HG02885 (cell line): ENCODE measurements around the gene ZBTB9.

Experiments
- ATAC-seq: cut with Tn5 transposase; IDR thresholded peaks from one replicate; pipeline ENCODE4 v1.9.1; 2021; ENCODE audit warnings: mild to moderate bottlenecking; ENCODE audit not compliant: unreplicated experiment, poor library complexity

The ZBTB9 gene, protein sequence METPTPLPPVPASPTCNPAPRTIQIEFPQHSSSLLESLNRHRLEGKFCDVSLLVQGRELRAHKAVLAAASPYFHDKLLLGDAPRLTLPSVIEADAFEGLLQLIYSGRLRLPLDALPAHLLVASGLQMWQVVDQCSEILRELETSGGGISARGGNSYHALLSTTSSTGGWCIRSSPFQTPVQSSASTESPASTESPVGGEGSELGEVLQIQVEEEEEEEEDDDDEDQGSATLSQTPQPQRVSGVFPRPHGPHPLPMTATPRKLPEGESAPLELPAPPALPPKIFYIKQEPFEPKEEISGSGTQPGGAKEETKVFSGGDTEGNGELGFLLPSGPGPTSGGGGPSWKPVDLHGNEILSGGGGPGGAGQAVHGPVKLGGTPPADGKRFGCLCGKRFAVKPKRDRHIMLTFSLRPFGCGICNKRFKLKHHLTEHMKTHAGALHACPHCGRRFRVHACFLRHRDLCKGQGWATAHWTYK

DNA sequence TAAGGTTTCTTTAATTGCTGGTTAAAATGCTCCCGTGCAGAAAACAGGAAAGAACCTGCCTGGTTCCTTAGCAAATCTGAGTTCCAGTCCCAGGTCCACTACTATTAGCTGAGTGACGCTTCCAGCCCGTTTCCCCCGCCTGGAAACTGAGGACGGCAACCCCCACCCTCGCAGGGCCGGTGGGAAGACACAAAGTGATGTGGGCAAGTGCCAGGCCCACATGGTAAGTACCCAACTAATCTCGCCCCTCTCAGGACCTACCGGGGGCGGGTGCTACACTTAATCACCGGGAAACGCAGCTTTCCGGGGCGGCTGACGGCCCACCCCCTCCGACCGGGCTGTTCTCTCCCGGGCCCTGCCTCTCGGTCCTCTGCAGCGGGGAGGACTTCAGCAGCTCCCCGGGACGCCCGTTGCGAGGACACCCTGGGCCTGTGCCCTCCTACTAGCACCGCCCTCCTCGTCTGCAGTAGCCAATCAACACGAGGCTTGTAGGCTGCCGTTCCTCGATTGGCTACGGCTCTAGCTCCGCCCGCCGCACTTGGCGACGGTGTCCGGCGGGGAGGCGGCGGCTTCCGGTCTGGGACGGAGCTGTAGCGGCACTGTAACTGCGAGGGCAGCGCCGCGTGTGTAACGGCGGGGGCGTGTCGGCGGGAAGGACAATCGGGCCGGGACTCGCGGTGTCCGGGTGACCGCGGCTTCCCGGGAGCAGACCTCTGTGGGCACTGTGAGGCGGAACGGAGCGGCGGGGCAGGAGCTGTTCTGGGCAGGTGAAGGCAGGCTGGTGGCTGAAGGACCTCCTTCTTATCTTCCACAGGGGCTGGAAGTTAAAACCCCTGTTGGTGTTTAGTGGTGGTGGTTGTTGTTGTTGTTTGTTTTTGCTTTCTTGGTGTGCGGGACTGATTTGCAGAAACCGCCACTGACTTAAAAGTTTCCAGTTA lies at the start of gene ZBTB9:
Gene ZBTB9, plus strand, starts transcription at position 568 of the 938 bp plus-strand sequence. CDS start 525 bp downstream, outside the sequence.
- peak; percentile 100 for ATAC-seq

DNA sequence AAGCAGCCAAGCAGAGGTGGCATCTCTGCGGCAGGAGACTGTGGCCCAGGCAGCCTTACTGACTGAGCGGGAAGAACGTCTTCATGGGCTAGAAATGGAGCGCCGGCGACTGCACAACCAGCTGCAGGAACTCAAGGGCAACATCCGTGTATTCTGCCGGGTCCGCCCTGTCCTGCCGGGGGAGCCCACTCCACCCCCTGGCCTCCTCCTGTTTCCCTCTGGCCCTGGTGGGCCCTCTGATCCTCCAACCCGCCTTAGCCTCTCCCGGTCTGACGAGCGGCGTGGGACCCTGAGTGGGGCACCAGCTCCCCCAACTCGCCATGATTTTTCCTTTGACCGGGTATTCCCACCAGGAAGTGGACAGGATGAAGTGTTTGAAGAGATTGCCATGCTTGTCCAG lies 49.5 kb upstream of the ZBTB9 start:
- no peak for ATAC-seq

DNA sequence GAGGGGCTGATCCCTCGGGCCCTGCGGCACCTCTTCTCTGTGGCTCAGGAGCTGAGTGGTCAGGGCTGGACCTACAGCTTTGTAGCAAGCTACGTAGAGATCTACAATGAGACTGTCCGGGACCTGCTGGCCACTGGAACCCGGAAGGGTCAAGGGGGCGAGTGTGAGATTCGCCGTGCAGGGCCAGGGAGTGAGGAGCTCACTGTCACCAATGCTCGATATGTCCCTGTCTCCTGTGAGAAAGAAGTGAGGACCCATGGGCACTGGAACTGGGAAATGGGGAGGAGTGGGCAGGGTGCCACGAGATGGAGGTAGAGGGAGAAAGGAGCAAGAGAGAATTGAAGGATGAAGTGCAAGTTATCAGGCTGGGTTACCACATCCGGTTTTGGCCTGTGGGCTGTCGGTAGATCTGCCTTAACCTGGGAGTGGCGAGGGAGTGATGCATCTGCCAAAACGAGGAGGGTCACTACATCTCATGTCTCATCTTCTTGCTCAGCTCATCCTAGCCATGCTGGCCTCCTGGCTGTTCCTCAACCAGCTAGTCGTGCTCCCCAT lies 48.9 kb upstream of the ZBTB9 start:
- no peak for ATAC-seq

DNA sequence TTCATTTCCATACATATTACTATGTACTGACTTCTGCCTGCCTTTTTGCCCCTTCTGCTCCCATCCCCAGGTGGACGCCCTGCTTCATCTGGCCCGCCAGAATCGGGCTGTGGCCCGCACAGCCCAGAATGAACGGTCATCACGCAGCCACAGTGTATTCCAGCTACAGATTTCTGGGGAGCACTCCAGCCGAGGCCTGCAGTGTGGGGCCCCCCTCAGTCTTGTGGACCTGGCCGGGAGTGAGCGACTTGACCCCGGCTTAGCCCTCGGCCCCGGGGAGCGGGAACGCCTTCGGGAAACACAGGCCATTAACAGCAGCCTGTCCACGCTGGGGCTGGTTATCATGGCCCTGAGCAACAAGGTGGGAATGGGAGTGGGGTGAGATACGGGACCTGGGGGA lies 48.2 kb upstream of the ZBTB9 start:
- no peak for ATAC-seq

DNA sequence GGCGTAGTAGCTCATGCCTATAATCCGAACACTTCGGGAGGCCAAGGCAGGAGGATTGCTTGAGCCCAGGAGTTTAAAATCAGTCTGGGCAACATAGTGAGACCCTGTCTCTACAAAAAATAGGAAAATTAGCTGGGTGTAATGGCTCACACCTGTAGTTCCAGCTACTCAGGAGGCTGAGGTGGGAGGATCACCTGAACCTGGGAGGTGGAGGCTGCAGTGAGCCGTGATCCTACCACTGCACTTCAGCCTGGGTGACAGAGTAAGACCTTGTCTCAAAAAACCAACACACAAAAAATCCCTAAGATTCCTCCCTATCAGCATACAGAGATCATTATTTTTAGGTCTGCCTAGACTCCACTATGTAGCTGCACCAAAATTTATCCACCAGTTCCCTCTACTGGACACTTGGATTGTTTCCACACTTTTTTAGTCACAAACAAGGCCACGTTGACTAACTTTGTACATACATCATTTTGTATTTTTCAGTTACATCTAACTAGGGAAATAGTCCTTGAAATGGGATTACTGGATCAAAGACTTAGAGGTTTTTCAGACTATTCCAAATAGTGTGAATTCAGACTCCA lies 47.2 kb upstream of the ZBTB9 start:
- ATAC-seq: no peak

DNA sequence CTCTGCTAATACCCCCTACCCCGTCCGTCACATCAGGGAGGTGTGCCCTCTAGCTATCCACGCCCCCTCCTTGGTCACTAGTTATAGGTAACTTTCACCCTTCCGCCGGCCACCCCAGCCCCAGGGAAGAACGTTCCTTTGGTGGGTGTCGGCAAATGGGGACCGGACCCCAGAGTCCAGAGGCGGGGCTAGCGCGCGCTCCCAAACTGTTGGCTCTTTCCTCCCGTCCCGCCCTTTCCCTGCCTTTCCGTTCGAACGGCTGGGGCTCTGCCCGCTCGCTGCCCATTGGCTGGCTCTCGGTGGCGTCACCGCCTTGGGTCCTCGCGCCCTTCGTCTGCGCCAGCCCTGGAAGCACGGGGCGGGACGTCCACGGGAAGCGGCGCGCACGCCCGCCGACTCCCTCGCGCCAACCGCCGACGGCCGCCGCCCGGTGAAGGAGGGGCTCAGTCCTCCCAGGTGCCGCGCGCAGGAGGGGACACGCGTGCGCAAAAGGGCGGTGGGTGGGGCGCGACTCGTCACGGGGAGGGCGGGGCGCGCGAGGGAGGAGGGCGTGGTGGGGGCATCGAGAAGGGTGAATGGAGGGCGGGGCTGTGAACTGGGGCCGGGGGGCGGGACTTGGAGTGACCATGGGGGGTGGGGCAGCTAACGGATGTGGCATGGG lies 44.2 kb upstream of the ZBTB9 start:
- peak; percentile 81 for ATAC-seq

DNA sequence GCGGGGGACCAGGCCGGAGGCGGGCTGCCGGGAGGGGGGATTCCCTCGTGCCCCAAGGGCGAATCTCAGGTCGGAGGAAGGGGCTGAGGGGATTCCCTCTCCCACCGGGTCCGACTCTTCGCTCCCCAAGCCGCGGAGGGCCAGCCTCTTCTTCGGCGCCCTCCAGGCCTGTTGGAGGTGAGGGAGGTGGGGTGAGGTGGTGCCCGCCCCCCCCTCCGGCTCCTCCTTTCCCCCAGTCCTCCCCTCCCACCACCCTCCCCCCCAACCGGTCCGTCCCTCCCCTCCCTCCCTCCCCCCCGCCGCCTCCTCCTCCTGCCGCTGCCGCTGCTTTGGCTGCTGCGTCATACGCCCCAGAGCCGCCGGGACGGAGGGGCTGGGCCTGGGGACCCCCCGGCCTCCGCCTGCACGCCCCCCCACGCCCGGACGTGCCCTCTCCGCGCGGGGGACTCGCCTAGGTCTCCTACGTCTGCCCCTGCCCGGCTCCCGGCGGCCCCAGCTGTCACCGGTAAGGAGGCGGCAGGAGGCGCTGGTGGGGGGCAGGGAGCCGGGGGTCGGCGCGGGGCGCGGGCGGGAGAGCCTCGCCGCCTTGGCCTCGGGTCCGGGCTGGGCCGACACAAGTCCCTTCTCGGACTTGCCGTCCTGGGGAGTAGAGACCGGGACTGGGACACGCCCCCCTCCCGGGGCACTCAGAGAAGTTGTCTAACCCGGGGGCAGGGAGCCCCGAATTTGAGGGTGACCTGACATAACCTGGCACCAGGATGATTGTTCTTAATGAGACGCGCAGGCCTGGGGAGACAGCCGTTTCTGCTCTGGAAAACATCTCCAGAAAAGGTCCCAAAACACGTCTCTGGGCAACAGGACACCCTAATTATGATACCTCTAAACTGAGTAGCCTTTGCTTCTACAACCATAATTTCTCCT lies 43.4 kb upstream of the ZBTB9 start, which contains the start of gene PHF1:
Gene PHF1, plus strand, starts transcription at position 304 of the 921 bp plus-strand sequence. CDS start 1,250 bp downstream, outside the sequence.
- ATAC-seq: peak; percentile 31

DNA sequence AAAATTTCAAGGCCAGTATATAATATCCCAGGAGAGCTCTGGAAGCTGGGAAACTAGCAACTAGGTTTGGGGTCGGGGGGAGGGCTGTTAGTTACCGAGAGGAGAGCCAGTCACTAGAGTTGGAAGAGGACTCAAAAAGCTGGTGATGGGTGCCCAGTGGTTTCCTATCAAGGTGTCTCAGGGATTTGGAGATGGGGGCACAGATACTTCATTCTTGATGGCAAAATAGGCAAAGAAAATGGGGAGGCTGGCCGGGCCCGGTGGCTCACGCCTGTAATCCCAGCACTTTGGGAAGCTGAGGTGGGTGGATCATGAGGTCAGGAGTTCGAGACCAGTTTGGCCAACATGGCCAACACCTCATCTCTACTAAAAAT lies 42.8 kb upstream of the ZBTB9 start:
- ATAC-seq: no peak

DNA sequence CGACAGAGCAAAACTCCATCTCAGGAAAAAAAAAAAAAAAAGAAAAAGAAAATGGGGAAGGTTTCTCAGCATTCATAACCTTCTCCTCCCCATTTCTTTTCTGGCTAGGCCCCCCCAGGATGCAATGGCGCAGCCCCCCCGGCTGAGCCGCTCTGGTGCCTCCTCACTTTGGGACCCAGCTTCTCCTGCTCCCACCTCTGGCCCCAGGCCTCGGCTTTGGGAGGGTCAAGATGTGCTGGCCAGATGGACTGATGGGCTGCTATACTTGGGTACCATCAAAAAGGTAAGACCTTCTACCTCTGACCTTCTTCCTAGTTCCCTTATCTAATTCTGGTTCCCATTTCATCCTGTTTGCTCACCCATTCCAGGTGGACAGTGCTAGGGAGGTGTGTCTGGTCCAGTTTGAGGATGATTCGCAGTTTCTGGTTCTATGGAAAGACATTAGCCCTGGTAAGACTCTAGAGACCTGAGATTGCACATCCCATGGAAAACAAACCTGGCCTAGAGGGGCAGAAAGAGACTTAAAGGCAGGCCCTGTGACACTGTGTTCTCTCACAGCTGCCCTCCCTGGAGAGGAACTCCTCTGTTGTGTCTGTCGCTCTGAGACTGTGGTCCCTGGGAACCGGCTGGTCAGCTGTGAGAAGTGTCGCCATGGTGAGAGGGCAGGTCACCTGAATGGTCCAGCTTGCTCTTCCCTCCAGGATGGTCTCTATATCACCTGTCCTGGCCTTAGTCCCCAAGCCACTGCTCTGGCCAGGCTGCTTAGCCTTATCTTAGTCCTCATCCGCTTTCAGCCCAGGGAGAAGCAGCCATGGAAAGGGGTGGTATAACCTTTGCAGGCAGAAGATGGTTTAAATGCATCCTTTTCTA lies 42.0 kb upstream of the ZBTB9 start:
- ATAC-seq: no peak

DNA sequence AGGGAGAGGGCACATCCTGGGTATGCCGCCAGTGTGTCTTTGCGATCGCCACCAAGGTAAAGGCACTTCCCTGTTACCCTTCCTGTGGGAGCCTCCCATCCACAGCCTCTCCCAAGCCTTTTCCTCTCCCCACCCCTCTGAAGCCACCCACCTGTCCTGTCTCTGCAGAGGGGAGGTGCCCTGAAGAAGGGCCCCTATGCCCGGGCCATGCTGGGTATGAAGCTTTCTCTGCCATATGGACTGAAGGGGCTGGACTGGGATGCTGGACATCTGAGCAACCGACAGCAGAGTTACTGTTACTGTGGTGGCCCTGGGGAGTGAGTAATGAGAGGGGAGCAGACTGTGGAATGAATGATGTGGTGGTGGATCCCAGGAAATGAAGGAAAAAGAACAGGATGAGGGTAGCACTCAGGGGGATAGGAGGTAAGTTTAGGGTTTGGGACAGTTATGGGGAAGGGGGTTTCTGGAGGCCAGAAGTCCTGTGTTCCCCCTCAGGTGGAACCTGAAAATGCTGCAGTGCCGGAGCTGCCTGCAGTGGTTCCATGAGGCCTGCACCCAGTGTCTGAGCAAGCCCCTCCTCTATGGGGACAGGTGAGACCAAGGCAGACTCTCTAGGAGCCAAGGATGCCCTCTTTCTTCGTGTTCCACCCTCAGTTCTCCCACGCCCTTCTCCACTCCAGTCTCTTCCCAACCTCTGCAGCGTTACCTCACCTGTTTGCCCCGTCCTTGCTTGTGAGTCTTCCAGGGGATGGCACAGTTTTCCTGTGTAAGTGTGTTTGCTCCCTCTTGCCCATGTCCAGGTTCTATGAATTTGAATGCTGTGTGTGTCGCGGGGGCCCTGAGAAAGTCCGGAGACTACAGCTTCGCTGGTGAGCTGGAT lies 40.9 kb upstream of the ZBTB9 start:
- no peak for ATAC-seq

DNA sequence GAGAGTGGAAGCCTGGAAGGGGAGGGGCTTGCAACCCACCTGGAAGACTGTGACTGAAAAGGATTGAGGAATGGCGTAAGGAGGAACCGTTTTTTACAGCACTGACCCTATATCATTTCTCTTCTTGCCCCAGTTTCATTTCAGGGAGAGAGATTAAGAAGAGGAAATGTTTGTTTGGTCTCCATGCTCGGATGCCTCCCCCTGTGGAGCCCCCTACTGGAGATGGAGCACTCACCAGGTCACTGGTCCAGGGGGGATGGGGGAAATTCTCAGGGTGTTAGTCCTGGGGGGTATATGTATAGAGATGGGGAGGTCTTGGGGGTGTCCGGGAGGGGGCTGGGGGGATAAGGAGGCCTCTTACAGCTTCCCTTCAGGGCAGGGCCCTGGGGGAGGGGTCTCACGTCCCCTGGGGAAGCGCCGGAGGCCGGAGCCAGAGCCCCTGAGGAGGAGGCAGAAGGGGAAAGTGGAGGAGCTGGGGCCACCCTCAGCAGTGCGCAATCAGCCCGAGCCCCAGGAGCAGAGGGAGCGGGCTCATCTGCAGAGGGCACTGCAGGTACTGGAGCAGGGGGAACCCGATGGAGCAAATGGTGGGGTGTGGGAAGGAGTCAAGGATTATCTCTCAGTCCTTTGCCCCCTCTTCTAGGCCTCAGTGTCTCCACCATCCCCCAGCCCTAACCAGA lies 39.6 kb upstream of the ZBTB9 start:
- ATAC-seq: no peak

DNA sequence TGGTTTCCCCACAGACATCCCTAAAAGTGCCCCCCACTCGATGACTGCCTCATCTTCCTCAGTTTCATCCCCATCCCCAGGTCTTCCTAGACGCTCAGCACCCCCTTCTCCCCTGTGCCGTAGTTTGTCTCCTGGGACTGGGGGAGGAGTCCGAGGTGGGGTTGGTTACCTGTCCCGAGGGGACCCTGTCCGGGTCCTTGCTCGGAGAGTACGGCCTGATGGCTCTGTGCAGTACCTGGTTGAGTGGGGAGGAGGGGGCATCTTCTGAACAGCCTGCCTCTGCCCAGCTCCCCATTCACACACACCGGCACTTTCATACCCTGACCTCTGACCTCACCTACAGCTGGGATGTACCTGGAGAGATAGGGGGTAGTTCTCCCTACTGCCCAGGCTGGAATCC lies 38.5 kb upstream of the ZBTB9 start:
- no peak for ATAC-seq

DNA sequence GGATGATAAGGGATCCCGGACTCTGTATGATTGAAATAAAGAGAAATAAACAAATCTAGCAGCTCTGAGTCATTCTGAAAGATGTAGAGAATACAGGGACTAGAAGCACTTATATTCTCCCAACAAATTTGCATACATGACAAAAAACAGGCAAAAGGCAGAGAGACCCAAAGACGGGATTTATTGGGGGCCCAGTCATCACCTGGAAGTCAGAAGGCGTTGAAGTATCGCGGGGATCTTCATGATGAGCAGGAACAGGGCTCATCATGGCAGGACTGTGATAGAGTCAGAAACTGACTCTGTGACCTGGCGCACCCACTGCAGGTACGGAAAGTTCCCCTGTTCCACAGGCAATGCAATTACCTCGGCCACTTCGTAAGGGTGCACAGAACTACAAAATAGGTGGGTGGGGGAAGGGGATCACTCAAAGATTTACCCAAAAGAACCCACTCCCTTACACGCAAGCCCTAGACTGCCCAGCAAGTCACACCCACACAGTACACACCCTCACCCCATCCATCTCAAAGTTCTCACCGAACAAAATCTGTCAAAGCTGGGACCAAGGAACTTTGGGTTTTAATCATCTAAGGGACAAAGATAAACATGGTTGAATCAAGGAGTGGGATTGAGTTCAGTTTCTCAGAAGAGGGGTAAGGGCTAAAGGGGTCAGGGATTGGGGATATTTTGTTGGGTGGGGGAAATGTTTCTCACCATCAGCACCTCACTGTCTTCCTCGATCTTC lies 37.8 kb upstream of the ZBTB9 start:
- no peak for ATAC-seq

DNA sequence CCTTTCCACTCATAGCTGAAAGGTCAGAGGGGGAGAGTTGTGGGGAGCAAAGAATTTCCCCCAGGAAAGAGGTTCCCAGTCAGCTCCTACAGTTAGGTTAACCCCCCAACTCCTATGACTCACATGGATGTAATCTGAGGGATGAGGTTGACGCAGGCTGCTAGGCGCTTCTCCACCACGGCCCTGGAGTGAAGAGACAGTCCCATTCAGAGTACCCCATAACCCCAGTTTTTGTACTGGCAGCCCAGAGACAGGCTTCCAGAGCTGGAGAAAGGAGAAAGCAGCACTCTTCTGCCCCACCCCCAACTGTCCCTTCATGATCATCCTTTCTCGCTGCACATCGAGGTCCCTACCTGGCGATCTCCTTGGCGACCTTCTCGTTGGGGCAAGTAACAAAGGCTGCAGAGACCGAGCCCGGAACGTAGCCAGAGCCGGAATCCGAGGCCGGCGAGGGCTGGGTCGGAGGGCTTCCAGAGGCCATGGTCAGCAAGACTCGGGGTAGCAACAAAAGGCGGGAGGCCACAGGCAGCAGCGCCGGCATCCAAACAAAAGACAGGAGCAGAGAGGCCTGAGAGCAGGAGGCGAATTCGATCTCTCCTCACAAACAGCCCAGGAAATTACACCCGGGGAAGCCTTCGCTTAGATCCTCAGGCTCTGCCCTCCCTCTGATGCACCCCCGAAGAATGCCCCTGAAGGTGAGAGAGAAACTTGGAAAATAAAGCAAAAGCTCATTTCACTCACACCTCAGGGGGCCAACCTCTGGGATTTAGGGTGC lies 37.1 kb upstream of the ZBTB9 start:
- ATAC-seq: no peak
